Measurements from ENCODE around the gene MISP. TPM values are rescaled to one million over a fixed set of nuclear protein-coding genes. Genes with fewer than 3 reads are reported as not detected.

MISP gene
- total and polyA plus RNA-seq, 2 of the 13 experiments (the other 11 are each of a cell fraction or from before 2014, with no cell fraction given) = 0.67 to 1.3 TPM

- peak; percentile 18; the same call in 1 of the 2 replicates for TF ChIP-seq SAP130 (CRISPR knock-in tag; IDR thresholded peaks at IDR 0.05; ENCODE audit: low read depth)
- peak; percentile 13; the same call in 1 of the 2 replicates for TF ChIP-seq UBTF (CRISPR knock-in tag; IDR thresholded peaks at IDR 0.05)
- TF ChIP-seq MAFF (IDR thresholded peaks at IDR 0.05; ENCODE audit: low read depth, low read length) = peak; percentile 28; the same call in 1 of the 2 replicates
- TF ChIP-seq PHF21A (CRISPR knock-in tag; IDR thresholded peaks at IDR 0.05) = no peak
- TF ChIP-seq TFE3 (CRISPR knock-in tag; IDR thresholded peaks at IDR 0.05) = 0 out of 2 replicates have a peak, but pooled peaks have one; percentile 56
- peak; percentile 90 for TF ChIP-seq ZNF770 (CRISPR knock-in tag; IDR thresholded peaks at IDR 0.05)
- 0 out of 2 replicates have a peak, but pooled peaks have one; percentile 58 for TF ChIP-seq HINFP (CRISPR knock-in tag; IDR thresholded peaks at IDR 0.05; ENCODE audit: low read depth)
- 0 out of 2 replicates have a peak, but pooled peaks have one; percentile 47 for TF ChIP-seq ZNF362 (CRISPR knock-in tag; IDR thresholded peaks at IDR 0.05; ENCODE audit: borderline replicate concordance)
- peak; percentile 40; the same call in 1 of the 2 replicates for TF ChIP-seq MED1 (CRISPR knock-in tag; IDR thresholded peaks at IDR 0.05)
- TF ChIP-seq POLR2A (IDR thresholded peaks at IDR 0.05; ENCODE audit: insufficient read depth in 1 of 2, low read depth in 2 of 2, low read length in 2 of 2) = no peak
- TF ChIP-seq ZNF543 (CRISPR knock-in tag; IDR thresholded peaks at IDR 0.05) = peak; percentile 69; the same call in 1 of the 2 replicates
- no peak for TF ChIP-seq HNF1A (IDR thresholded peaks at IDR 0.05; ENCODE audit: low read depth)
- 0 out of 2 replicates have a peak, but pooled peaks have one; percentile 30 for TF ChIP-seq HNF1A (CRISPR knock-in tag; IDR thresholded peaks at IDR 0.05; ENCODE audit: borderline replicate concordance)
- TF ChIP-seq ZNF629 (CRISPR knock-in tag; conservative IDR thresholded peaks at IDR 0.05) = 0 out of 2 replicates have a peak, but pooled peaks have one; percentile 6
- peak; percentile 10; the same call in 1 of the 2 replicates for TF ChIP-seq FOSL2 (CRISPR knock-in tag; IDR thresholded peaks at IDR 0.05)
Measured at GRCh38 chr19:789701-790060, 38.8 kb downstream of the MISP start (continued).

Measured in HepG2 (cell line).